Measurements from ENCODE around the gene TMEM164. TPM values are rescaled to one million over a fixed set of nuclear protein-coding genes. Genes with fewer than 3 reads are reported as not detected.

Gene TMEM164
- polyA plus RNA-seq, 1 donor (not counting 4 experiments of a cell fraction or from before 2014, with no cell fraction given) = 15.3 TPM

DNA sequence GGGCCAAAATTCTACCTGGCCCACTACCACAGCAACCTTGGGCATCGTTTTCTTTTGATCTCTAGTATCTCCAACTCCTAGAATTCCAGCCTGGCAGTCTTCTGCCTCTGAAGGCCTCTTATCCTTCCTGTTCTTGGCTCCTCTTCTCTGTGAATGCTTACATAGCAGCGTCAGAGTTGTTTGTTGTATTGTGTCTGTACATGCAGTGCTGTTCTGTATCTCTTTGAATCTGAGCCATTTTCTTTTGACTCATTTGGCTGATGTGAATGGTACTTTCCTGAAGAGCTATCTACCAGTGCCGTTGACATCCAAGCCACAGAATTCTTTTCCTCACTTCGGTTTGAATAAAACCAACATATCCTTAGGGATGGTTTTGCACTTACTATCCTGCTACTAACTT is 79.2 kb downstream of the TMEM164 start:
- Histone ChIP-seq H3K4me2 (ENCODE audit: control insufficient read depth, extremely low read depth, insufficient read depth, low read depth, low read length) (peak overlapping the region; percentile 57), H3K36me3 (ENCODE audit: control insufficient read depth in 2 of 2, extremely low read depth in 1 of 2, insufficient read depth in 2 of 2, low read length in 2 of 2) (no peaks in the 10 kb centered on the region), H3K9me1 (ENCODE audit: control insufficient read depth, extremely low read depth, insufficient read depth, low read length) (no peaks in the 10 kb centered on the region), H3K27me3 (ENCODE audit: control insufficient read depth, extremely low read depth, insufficient read depth, low read length) (no peaks in the 10 kb centered on the region), H3K9ac (ENCODE audit: control insufficient read depth, extremely low read depth, insufficient read depth, low read length) (peak overlapping the region; percentile 60), H3K27ac (ENCODE audit: control insufficient read depth, insufficient read depth, low read length) (peak overlapping the region; percentile 87), H3K9me3 (ENCODE audit: control insufficient read depth, low read depth, low read length) (no peaks in the 10 kb centered on the region), H3K79me2 (ENCODE audit: control insufficient read depth, insufficient read depth, low read length) (no peaks in the 10 kb centered on the region), H2AFZ (ENCODE audit: control insufficient read depth, low read length) (no peak overlapping the region), H3K4me3 (ENCODE audit: control insufficient read depth in 2 of 3, extremely low read depth in 1 of 3, insufficient read depth in 2 of 3, low read depth in 1 of 3, low read length in 3 of 3) (no peak overlapping the region), H3K4me1 (ENCODE audit: control insufficient read depth, extremely low read depth, insufficient read depth, low read length) (peaks cover 38% of the 10 kb centered on the region), H4K20me1 (ENCODE audit: control insufficient read depth, extremely low read depth, insufficient read depth, low read length) (no peaks in the 10 kb centered on the region)
- no peak for DNase-seq (ENCODE audit: low read depth, low spot score)
- dilution Hi-C loops (cut with MboI; ENCODE audit: extremely low pct_ligation_motif_present, low sequenced_read_pairs) = no loop called here
- FAIRE-seq = peak; percentile 87
- TF ChIP-seq EZH2 (IDR thresholded peaks at IDR 0.05; ENCODE audit: low read length) (no peak), CTCF (optimal IDR thresholded peaks at IDR 0.05 in 1 of 3, IDR thresholded peaks at IDR 0.05 in 1 of 3, conservative IDR thresholded peaks at IDR 0.05 in 1 of 3; ENCODE audit: extremely low read depth in 1 of 3, insufficient read depth in 2 of 3, low read length in 3 of 3) (no peak)

DNA sequence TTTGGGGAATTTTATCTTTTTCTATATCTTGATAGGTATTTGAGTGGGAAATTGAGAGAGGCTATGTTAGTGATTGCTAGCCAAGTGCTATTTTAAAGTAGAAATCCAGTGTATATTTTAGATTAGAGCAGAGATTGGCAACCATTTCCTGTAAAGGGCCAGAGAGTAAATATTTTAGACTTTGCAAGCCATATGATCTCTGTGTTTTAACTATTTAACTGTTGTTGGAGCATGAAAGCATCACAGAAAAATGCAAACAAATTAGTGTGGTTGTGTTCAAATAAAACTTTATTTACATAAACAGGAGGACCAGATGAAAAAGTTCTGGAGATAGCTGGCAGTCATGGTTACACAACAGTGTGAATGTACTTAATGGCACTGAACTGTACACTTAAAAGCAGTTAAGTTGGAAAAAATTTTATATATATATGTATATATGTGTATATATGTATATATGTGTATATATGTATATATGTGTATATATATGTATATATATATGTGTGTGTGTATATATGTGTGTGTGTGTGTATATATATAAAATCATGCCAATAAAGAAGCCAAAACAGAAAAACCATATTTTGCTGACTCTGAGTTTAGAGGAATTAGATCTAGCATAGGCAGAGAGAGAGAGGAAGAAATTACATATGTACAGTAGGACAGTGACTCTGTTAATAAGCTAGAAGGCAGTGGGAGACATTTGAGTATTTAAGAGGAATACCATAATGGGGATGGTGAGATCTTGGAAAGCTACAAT is 83.4 kb downstream of the TMEM164 start:
- dilution Hi-C loops (cut with MboI; ENCODE audit: extremely low pct_ligation_motif_present, low sequenced_read_pairs) = no loop called here
- Histone ChIP-seq H3K27ac (ENCODE audit: control insufficient read depth, insufficient read depth, low read length) (peak overlapping the region; percentile 99), H3K9me3 (ENCODE audit: control insufficient read depth, low read depth, low read length) (no peaks in the 10 kb centered on the region), H3K27me3 (ENCODE audit: control insufficient read depth, extremely low read depth, insufficient read depth, low read length) (no peaks in the 10 kb centered on the region), H2AFZ (ENCODE audit: control insufficient read depth, low read length) (no peak overlapping the region), H3K4me3 (ENCODE audit: control insufficient read depth in 2 of 3, extremely low read depth in 1 of 3, insufficient read depth in 2 of 3, low read depth in 1 of 3, low read length in 3 of 3) (peak overlapping the region in 1 of 3 experiments; percentile 7), H3K79me2 (ENCODE audit: control insufficient read depth, insufficient read depth, low read length) (peaks cover 5% of the 10 kb centered on the region), H3K9me1 (ENCODE audit: control insufficient read depth, extremely low read depth, insufficient read depth, low read length) (no peaks in the 10 kb centered on the region), H3K4me2 (ENCODE audit: control insufficient read depth, extremely low read depth, insufficient read depth, low read depth, low read length) (peak overlapping the region; percentile 50), H3K9ac (ENCODE audit: control insufficient read depth, extremely low read depth, insufficient read depth, low read length) (no peak overlapping the region), H3K4me1 (ENCODE audit: control insufficient read depth, extremely low read depth, insufficient read depth, low read length) (peaks cover 35% of the 10 kb centered on the region), H3K36me3 (ENCODE audit: control insufficient read depth in 2 of 2, extremely low read depth in 1 of 2, insufficient read depth in 2 of 2, low read length in 2 of 2) (no peaks in the 10 kb centered on the region), H4K20me1 (ENCODE audit: control insufficient read depth, extremely low read depth, insufficient read depth, low read length) (no peaks in the 10 kb centered on the region)
- no peak for FAIRE-seq
- no peak for DNase-seq (ENCODE audit: low read depth, low spot score)
- TF ChIP-seq CTCF (optimal IDR thresholded peaks at IDR 0.05 in 1 of 3, IDR thresholded peaks at IDR 0.05 in 1 of 3, conservative IDR thresholded peaks at IDR 0.05 in 1 of 3; ENCODE audit: extremely low read depth in 1 of 3, insufficient read depth in 2 of 3, low read length in 3 of 3) = no peak
- TF ChIP-seq EZH2 (IDR thresholded peaks at IDR 0.05; ENCODE audit: low read length) = no peak
